Lower leg skin (tissue), 3 donors: ENCODE results near the gene KHDC1L.

Experiments used
- CTCF ChIP-seq, 3 donors: fragments of 450-650 bp; IDR thresholded peaks; one replicate each; pipeline ENCODE4 v1.5.1; 2016; ENCODE audit warnings: antibody characterized with exemption in 3 of 3, mild to moderate bottlenecking in 3 of 3, moderate library complexity in 2 of 3
- POLR2A ChIP-seq, 2 donors: fragments of 450-650 bp; IDR thresholded peaks; one replicate each; pipeline ENCODE4 v1.6.1; 2016 to 2017; ENCODE audit warnings: antibody characterized with exemption in 2 of 2, mild to moderate bottlenecking in 1 of 2, moderate library complexity in 1 of 2

DNA sequence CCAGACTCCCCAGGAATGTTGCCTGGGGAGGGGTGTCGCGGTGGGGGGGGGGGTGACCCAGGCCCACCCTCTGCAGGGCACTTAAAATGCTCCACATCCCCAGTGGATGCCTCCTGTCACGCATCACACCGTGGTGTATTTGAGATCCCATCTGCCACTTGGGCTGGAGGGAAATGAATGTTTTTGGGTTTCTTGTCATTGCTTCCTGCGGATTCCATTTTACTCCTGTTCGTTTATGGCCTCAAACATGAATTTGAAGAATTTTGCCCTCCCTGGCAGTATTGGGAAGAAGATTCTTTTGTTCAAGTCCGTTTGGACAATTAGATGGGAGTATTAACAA lies 38.2 kb upstream of the KHDC1L start:
- TF ChIP-seq CTCF (IDR thresholded peaks at IDR 0.05) (no peak), POLR2A (IDR thresholded peaks at IDR 0.05) (no peak)
